HG02588 (cell line): ENCODE measurements around the gene UGT1A7.

Source experiments
- ATAC-seq: cut with Tn5 transposase; IDR thresholded peaks from one replicate; pipeline ENCODE4 v1.9.1; 2021; ENCODE audit warnings: mild to moderate bottlenecking, moderate library complexity; ENCODE audit not compliant: unreplicated experiment

Gene UGT1A7

GRCh38 chr2:233796254-233796653, 114.6 kb downstream of the UGT1A7 start:
- no peak for ATAC-seq

GRCh38 chr2:233798335-233799086, 116.8 kb downstream of the UGT1A7 start:
- ATAC-seq, result no peak

DNA sequence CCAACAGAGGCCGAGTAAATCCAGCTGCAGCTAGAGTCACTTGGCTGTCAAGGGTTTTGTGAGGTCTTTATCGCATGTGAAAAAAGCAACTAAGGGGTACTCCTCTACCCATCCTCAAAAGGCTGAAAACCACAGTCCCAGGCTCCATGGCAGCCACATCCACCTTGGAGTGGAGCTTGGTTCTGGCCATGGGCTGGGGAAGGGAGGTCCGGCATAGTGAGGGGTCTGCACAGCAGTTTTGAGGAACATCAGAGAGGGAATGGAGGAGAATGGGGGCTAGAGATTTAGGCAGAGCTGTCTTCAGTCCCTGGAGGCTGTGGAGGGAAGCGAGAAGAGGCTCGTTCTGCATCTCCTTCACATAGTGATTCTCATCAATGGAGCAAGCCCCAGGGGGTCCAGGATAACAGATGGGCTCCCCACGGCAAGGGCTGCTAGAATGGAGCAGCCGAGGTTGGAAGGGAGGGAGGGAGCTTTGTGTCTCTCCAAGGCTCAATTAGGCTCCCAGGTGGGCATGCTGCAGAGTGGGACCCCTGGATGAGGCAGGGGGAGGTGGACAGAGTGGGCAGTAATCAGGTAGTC, 117.5 kb downstream of the UGT1A7 start:
- no peak for ATAC-seq

GRCh38 chr2:233799716-233800115, 118.0 kb downstream of the UGT1A7 start:
- ATAC-seq, result no peak

- ATAC-seq, result no peak
Observed at GRCh38 chr2:233800208-233800607, 118.5 kb downstream of the UGT1A7 start.

DNA sequence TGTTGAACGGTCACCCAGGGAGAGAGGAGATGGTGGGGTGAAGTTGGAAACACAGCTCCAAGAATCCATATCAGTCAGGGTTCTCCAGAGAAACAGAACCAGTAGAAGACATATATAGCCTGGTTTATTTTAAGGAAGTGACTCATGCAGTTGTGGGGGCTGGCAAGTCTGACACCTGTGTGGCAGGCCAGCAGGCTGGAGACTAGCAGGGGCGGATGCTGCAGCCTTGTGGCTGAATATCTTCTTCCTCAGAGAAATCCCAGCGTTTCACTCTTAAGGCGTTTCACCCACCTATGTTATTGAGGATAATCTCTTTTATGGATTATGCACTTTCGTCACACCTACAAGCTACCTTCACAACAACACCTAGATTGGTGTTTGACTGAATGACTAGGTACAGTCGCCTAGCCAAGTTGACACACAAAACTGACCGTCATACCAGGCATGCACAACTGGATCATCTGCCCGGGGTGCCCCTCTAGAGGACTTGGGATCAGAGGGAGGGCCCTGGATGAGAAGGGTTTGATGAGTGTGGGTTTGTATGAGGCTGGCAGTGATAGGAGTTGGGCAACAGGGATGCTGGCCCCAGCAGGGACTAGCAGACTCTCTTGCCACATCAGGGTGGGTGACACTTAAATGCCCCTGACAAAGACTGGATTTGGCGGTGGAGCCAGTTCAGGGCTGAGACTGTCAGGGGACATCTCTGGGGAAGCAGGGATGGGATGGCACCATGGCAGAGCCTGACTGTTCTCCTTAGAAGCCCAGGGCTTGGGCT, 119.8 kb downstream of the UGT1A7 start:
- no peak for ATAC-seq

GRCh38 chr2:233802132-233802815, 120.6 kb downstream of the UGT1A7 start:
- ATAC-seq, result no peak

DNA sequence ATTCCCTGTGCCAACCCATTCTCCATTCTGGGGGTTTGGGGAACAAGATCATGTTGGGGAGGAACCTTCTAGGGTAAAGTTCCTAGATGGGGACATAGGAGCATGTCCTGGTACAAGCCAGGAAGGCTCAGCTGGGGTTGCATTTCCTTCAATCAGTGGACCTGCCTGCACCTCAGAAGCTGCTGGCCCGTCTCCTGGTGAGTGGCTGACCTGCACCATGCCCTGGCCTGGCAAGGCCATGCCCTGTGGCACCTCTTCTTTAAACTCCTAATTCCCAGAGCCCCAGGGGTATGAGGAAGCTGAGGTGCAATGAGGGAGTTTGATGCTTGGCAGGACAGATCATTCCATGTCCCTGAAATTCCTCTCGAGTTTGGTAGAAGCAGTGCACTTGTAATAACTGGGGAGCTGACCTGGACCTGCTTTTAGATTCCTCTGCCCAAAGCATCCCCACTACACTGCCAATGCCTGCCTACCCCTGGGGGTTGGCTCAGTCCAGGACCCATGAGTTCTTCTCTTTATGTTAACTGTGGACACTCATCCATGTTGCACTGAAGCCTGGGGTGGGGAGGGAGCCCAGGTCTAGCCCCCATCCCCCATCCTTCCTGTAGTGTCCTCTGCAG, 121.7 kb downstream of the UGT1A7 start:
- no peak for ATAC-seq

DNA sequence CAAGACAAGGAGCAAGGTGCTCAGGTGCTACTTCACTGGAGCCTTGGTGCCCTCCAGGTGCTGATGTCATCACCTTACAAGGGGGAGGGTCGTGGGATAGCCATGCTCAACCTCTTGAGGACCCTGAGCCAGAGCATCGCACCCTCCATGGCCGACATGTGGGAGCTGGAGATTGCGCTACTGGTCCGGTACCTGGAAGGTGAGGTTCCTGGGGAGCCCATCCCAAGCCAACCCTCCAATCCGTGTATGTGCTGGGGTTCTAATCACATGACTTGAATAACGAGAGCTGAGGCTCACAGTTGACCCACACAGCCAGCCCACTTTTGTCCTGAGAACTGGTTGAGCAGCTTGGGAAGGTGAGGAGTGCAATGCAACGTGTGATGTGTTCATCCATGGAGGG, 122.3 kb downstream of the UGT1A7 start:
- no peak for ATAC-seq

GRCh38 chr2:233807215-233807865, 125.6 kb downstream of the UGT1A7 start:
- no peak for ATAC-seq

DNA sequence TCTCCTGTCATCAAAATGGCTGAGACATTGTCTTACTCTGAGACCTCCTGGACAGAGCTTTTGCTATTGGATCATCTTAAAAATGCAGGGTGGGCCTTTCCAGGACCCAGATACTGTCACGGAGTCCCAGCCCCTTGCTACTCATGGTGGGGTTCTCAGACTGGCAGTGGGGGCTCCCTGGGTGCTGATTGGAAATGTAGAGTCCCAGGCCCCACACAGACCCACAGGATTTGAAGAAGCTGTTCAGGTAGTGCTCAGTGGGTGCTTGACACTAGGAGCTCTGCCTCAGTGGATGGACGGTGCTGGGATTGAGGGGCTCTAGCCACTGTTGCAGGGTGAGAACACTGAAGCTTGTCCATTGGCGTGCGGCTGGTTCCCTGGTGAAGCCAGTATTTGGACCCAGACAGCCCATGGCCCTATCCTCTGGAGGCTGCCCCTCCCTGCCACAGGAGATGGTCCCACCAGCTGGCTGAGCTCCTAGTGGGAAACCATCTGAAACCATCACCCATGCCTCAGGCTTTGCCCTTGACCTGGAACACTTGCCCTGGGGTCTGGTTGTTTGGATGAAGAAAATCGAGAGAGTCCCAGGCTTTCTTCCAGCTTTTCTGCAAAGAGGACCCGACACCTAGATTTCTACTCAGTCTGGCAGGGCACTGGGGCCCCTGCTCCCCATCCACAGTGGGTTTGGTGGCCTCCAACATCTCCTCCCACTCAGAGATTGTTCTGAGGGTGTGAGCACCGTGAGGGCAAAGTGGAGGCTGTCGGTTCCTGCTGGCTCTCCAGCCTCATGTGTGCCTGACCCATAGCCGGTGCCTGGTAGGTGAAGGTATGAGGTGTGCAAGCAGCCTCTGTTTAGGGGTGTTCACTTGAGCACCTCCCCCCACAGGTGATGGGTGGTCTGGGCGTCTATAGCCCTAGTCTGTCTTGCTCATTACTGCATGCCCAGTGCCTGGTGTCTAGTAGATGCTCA, 126.5 kb downstream of the UGT1A7 start:
- no peak for ATAC-seq

DNA sequence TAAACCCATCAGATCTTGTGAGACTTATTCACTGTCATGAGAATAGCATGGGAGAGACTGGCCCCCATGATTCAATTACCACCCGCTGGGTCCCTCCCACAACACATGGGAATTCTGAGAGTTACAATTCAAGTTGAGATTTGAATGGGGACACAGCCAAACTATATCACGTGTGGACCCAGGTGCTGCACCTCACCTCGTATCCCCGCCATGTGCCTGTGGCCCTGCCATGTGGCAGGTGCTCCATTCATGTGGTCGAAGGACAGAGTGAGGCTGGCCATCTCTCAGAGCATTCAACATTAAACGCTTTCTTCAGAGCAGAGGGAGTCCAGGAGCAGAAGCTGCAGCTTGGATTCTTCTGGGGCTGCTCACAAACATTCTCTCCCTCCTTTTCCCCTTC, 128.7 kb downstream of the UGT1A7 start:
- ATAC-seq, result no peak

DNA sequence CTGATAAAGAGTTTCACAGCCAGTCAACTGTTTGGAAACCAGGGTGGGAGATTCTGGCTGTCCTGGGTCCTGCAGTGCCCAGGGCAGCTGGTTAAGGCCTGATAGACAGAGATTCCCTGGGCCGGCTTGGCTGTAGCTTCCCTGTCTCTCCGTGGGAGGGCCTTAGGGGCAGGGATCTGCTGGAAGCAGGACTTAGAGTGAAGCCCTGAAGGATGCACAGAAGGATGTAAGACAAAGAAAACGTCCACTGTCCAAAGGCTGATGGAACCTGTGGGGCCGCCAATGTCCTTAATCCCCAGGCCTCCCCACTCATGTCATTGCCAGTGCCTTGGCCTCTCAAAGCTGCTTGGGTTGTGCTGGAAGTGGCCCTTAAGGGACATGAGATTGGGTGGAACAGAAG, 129.4 kb downstream of the UGT1A7 start:
- ATAC-seq, result no peak

- ATAC-seq, result no peak
Observed at GRCh38 chr2:233811732-233812131, 130.0 kb downstream of the UGT1A7 start.

DNA sequence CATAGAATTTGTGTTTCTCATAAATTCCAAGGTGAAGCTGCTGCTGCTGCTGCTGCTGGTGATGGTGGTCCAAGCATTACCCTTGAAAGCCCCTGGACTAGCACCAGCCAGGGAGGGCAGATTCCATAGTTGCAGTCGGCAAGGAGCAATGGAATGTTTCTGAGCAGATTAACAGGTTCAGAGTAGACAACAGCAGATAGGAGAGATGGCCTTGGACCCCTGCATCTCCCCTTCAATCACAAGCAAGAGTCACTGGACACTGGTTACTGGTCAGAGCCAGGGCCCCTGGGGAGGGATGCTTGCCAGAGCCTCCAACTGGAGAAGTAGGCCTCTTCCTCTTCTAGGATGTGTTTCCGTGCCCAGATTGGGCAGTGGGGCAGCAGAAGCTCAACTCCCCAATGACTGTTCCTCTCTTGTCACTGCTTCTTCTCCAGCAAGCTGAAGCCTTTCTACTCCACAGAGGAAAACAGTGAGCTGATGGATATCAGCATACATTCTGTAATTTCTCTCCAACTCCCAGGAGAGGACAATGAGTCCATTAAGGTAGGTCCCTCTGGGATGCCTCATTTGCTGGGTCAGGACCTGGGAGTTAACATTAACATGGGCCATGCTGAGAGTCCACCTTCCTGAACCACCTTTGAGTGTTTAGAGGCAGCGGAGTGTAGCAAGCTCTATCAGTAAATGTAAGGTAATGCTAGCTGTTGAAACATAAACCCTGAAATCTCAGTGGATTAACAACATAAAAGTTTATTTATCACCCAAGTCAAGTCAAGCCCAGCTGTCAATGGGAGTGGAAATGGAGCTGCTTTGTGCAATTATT, 131.7 kb downstream of the UGT1A7 start:
- no peak for ATAC-seq

DNA sequence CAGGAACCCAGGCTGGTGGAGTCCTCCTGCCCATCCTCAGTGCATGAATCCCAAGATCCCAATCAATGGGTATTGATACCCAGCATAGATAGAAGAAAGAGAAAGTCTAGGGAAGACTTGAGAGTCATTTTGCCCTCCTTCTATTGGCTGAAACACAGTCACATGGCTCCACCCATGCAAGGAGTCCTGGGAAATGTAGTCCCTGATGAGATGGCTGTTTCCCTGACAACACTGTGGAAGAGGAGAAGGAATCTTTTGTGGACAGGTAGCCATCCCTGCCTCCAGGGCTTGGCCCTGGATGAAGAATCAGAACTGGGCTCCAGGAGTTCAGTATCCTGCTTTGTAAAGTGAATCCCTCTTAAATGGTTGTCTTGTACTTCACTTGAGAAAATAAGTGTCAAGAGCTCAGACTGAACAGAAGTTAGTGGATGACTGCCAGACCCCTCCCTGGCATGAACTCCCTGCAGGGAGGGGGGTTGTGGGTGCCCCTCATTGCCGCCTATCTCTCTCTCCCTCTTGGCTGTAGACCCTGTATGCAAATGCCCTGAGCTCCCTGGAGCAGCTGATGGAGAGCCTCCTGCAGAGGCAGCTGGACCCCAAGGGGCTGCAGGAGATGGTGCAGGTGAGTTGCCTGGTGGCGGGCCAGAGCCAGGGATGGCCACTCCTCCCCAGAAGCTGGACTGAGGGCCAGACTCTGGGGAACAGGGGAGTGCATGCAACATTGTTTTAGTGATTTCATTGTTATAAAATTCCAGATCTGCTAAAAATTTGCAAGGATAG, 132.5 kb downstream of the UGT1A7 start:
- ATAC-seq, result no peak

DNA sequence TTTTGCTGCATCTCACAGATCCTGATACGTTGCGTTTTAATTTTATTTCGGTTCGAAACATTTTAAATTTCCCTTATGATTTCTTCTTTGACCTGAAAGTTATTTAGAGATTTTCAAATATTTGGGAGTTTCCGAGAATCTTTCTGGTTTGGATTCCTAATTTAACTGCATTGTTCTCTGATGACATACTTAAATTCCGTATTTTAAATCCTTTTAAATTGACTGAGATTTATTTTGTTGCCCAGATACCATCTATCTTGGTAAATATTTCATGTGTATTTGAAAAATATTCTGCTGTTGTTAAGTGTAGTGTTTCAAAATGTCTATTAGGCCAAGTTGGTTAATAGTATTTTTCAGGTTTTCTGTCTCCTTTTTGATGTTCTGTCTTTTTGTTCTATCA, 134.2 kb downstream of the UGT1A7 start:
- no peak for ATAC-seq

GRCh38 chr2:233816334-233816733, 134.6 kb downstream of the UGT1A7 start:
- no peak for ATAC-seq
